ENCODE data around the gene SMCR8. TPM values are rescaled to one million over a fixed set of nuclear protein-coding genes. Genes with fewer than 3 reads are reported as not detected.

SMCR8 gene
- total RNA-seq, 1 donor from 2014 or later = 10.3 TPM

- H3K4me3 ChIP-seq = no peak overlapping the region
- H3K9me3 ChIP-seq = peaks cover 0 to 4% of the 10 kb centered on the region in 2 donors
- no peaks in the 10 kb centered on the region for H3K27me3 ChIP-seq
- TF ChIP-seq, protein P1, sequence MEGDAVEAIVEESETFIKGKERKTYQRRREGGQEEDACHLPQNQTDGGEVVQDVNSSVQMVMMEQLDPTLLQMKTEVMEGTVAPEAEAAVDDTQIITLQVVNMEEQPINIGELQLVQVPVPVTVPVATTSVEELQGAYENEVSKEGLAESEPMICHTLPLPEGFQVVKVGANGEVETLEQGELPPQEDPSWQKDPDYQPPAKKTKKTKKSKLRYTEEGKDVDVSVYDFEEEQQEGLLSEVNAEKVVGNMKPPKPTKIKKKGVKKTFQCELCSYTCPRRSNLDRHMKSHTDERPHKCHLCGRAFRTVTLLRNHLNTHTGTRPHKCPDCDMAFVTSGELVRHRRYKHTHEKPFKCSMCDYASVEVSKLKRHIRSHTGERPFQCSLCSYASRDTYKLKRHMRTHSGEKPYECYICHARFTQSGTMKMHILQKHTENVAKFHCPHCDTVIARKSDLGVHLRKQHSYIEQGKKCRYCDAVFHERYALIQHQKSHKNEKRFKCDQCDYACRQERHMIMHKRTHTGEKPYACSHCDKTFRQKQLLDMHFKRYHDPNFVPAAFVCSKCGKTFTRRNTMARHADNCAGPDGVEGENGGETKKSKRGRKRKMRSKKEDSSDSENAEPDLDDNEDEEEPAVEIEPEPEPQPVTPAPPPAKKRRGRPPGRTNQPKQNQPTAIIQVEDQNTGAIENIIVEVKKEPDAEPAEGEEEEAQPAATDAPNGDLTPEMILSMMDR (IDR thresholded peaks at IDR 0.05) = no peak
- H3K27ac ChIP-seq = no peak overlapping the region
- intact Hi-C loops (cut with DNase I) = no loop called here
- no peaks in the 10 kb centered on the region for H3K4me1 ChIP-seq
- H3K36me3 ChIP-seq = no peaks in the 10 kb centered on the region
- no peak for DNase-seq (ENCODE audit: low spot score in 2 of 2)
These were observed 59.1 kb downstream of the SMCR8 start for GRCh38 chr17:18374216-18374615.

Other genes with a start within 250 kb of the SMCR8 start
- 118 TPM for gene DRG2, start 227.3 kb upstream of the SMCR8 start, total RNA-seq
- 2.0 TPM for gene MYO15A, start 206.5 kb upstream of the SMCR8 start, total RNA-seq
- 73.4 TPM for gene ALKBH5, start 131.5 kb upstream of the SMCR8 start, total RNA-seq
- gene LLGL1, start 89.7 kb upstream of the SMCR8 start, total RNA-seq = 25.3 TPM
- 716 TPM for gene FLII, start 56.6 kb upstream of the SMCR8 start, total RNA-seq
- gene MIEF2, start 54.6 kb upstream of the SMCR8 start, total RNA-seq = 18.5 TPM
- gene TOP3A, start 299 bp upstream of the SMCR8 start, total RNA-seq = 52.8 TPM
- gene SHMT1, start 48.3 kb downstream of the SMCR8 start, total RNA-seq = 16.7 TPM
- not detected for gene EVPLL, start 62.5 kb downstream of the SMCR8 start, total RNA-seq
- gene LGALS9C, start 161.5 kb downstream of the SMCR8 start, total RNA-seq = not detected